ENCODE measurements around the gene ADGRV1.

GRCh38 chr5:90546216-90546837 lies 12.3 kb upstream of the ADGRV1 start:
- TF ChIP-seq CTCF (IDR thresholded peaks at IDR 0.05), result no peak
- TF ChIP-seq ZFX (IDR thresholded peaks at IDR 0.05; ENCODE audit: borderline replicate concordance), result no peak

Data from 22Rv1 (cell line).